Panc1 (cell line): ENCODE measurements around the gene DRAXIN.

Source experiments
- POLR2AphosphoS5 ChIP-seq: IDR thresholded peaks from 2 replicates; pipeline ENCODE4 v1.6.1; 2012; ENCODE audit warnings: mild to moderate bottlenecking, low read depth, low read length, moderate library complexity
- SIN3A ChIP-seq: IDR thresholded peaks from 2 replicates; pipeline ENCODE4 v1.6.1; 2012; ENCODE audit warnings: low read depth, mild to moderate bottlenecking, low read length, moderate library complexity, borderline replicate concordance; ENCODE audit not compliant: insufficient read depth
- TF ChIP-seq, protein P1 (sequence below): fragments of 450-650 bp; IDR thresholded peaks from 2 replicates; pipeline ENCODE4 v1.5.1; 2017; ENCODE audit warnings: mild to moderate bottlenecking
- TF ChIP-seq, protein P2 (sequence below), 2 experiments: IDR thresholded peaks; 2 replicates each; pipeline ENCODE4 v1.6.1; 2011 to 2012; ENCODE audit warnings: low read depth in 2 of 2, control low read depth in 1 of 2, low read length in 1 of 2, mild to moderate bottlenecking in 1 of 2, moderate library complexity in 1 of 2; ENCODE audit not compliant: insufficient read depth in 1 of 2

DNA sequence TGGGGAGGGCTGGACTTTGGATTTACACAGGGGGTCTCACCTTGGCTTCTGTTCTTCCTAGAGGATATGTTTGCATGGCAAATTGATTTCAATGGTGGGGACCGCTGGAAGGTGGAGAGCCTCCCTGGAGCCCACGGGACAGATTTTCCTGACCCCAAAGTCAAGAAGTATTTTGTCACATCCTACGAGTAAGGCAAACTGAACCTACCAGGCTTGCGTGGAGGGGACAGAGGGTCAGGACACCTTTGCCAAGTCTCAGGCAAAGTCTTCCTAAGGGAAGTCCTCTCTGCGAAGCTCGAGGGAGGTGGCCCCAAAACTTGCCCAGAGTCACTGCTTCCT, 20.3 kb upstream of the DRAXIN start:
- TF ChIP-seq, protein P1, sequence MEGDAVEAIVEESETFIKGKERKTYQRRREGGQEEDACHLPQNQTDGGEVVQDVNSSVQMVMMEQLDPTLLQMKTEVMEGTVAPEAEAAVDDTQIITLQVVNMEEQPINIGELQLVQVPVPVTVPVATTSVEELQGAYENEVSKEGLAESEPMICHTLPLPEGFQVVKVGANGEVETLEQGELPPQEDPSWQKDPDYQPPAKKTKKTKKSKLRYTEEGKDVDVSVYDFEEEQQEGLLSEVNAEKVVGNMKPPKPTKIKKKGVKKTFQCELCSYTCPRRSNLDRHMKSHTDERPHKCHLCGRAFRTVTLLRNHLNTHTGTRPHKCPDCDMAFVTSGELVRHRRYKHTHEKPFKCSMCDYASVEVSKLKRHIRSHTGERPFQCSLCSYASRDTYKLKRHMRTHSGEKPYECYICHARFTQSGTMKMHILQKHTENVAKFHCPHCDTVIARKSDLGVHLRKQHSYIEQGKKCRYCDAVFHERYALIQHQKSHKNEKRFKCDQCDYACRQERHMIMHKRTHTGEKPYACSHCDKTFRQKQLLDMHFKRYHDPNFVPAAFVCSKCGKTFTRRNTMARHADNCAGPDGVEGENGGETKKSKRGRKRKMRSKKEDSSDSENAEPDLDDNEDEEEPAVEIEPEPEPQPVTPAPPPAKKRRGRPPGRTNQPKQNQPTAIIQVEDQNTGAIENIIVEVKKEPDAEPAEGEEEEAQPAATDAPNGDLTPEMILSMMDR, result no peak
- TF ChIP-seq POLR2AphosphoS5 (no peak), SIN3A (no peak)
- TF ChIP-seq, protein P2, sequence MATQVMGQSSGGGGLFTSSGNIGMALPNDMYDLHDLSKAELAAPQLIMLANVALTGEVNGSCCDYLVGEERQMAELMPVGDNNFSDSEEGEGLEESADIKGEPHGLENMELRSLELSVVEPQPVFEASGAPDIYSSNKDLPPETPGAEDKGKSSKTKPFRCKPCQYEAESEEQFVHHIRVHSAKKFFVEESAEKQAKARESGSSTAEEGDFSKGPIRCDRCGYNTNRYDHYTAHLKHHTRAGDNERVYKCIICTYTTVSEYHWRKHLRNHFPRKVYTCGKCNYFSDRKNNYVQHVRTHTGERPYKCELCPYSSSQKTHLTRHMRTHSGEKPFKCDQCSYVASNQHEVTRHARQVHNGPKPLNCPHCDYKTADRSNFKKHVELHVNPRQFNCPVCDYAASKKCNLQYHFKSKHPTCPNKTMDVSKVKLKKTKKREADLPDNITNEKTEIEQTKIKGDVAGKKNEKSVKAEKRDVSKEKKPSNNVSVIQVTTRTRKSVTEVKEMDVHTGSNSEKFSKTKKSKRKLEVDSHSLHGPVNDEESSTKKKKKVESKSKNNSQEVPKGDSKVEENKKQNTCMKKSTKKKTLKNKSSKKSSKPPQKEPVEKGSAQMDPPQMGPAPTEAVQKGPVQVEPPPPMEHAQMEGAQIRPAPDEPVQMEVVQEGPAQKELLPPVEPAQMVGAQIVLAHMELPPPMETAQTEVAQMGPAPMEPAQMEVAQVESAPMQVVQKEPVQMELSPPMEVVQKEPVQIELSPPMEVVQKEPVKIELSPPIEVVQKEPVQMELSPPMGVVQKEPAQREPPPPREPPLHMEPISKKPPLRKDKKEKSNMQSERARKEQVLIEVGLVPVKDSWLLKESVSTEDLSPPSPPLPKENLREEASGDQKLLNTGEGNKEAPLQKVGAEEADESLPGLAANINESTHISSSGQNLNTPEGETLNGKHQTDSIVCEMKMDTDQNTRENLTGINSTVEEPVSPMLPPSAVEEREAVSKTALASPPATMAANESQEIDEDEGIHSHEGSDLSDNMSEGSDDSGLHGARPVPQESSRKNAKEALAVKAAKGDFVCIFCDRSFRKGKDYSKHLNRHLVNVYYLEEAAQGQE (IDR thresholded peaks at IDR 0.05; ENCODE audit: insufficient read depth in 1 of 2, low read depth in 2 of 2, low read length in 1 of 2), result no peak
